Coronary artery (tissue), 2 donors: ENCODE results near the gene YPEL5.

ENCODE experiments used
- DNase-seq: peaks from one replicate; pipeline ENCODE4 v3.0.0-alpha.2; 2017; ENCODE audit warnings: low spot score
- H3K27ac ChIP-seq, 2 donors: fragments of 200-600 bp; sonication (generic); one replicate each; pipeline ENCODE4 v1.5.1; 2016 to 2019
- H3K4me3 ChIP-seq: fragments of 200-600 bp; sonication (generic); 2 replicates; pipeline ENCODE4 v1.5.1; 2016; ENCODE audit warnings: mild to moderate bottlenecking, moderate library complexity
- CTCF ChIP-seq: fragments of 200-600 bp; sonication (generic); IDR thresholded peaks from one replicate; pipeline ENCODE4 v1.5.1; 2019; ENCODE audit warnings: antibody characterized with exemption

The YPEL5 gene

GRCh38 chr2:30115981-30116285 lies 30.9 kb upstream of the YPEL5 start:
- Histone ChIP-seq H3K27ac (no peak overlapping the region), H3K4me3 (no peak overlapping the region)
- no peak for DNase-seq
- no peak for TF ChIP-seq CTCF

GRCh38 chr2:30122362-30122761 lies 24.4 kb upstream of the YPEL5 start:
- Histone ChIP-seq H3K4me3 (no peak overlapping the region), H3K27ac (no peak overlapping the region)
- no peak for DNase-seq
- TF ChIP-seq CTCF, result no peak

GRCh38 chr2:30127016-30127893 lies 19.6 kb upstream of the YPEL5 start:
- H3K4me3 ChIP-seq, result no peak overlapping the region
- TF ChIP-seq CTCF, result no peak
- no peak for DNase-seq
- no peak overlapping the region for H3K27ac ChIP-seq

GRCh38 chr2:30134582-30134981 lies 12.2 kb upstream of the YPEL5 start:
- Histone ChIP-seq H3K4me3 (no peak overlapping the region), H3K27ac (no peak overlapping the region)
- DNase-seq, result no peak
- no peak for TF ChIP-seq CTCF

- no peak overlapping the region for H3K4me3 ChIP-seq
- DNase-seq, result no peak
- no peak overlapping the region for H3K27ac ChIP-seq
- no peak for TF ChIP-seq CTCF
Observed at GRCh38 chr2:30135541-30135940, 11.3 kb upstream of the YPEL5 start.

GRCh38 chr2:30136764-30137444 lies 9.9 kb upstream of the YPEL5 start:
- Histone ChIP-seq H3K27ac (no peak overlapping the region), H3K4me3 (no peak overlapping the region)
- TF ChIP-seq CTCF, result no peak
- no peak for DNase-seq
